Measurements from ENCODE around the gene CCDC195.

- TF ChIP-seq CTCF (IDR thresholded peaks at IDR 0.05) = no peak
- TF ChIP-seq EP300 (IDR thresholded peaks at IDR 0.05; ENCODE audit: low read depth) = no peak
- TF ChIP-seq POLR2AphosphoS5 (IDR thresholded peaks at IDR 0.05) = no peak
Measured at GRCh38 chr2:224724331-224724730, 8.2 kb upstream of the CCDC195 start.
